Thyroid gland (tissue), 4 donors: ENCODE data around the gene SOCS1. TPM values are rescaled to one million over a fixed set of nuclear protein-coding genes. Genes with fewer than 3 reads are reported as not detected.

ENCODE experiments used
- DNase-seq, 2 donors: peaks; one replicate each; pipeline ENCODE4 v3.0.0-alpha.2; 2019
- H3K27ac ChIP-seq, 3 donors: fragments of 200-600 bp; sonication (generic); 1 replicate in 2 of 3; 2 replicates in 1 of 3; pipeline ENCODE4 v1.5.1; 2016 to 2019; ENCODE audit warnings: mild to moderate bottlenecking in 1 of 3, moderate library complexity in 1 of 3
- H3K27me3 ChIP-seq: fragments of 200-600 bp; sonication (generic); one replicate; pipeline ENCODE4 v1.5.1; 2019
- H3K36me3 ChIP-seq, 2 donors: fragments of 200-600 bp; sonication (generic); one replicate each; pipeline ENCODE4 v1.5.1; 2016 to 2019
- H3K4me1 ChIP-seq, 2 donors: fragments of 200-600 bp; sonication (generic); one replicate each; pipeline ENCODE4 v1.5.1; 2017 to 2019
- H3K4me3 ChIP-seq, 3 donors: fragments of 200-600 bp; sonication (generic); replicated peaks in 1 of 3; 1 replicate in 2 of 3; 2 replicates in 1 of 3; pipeline ENCODE4 v1.5.1; 2016; ENCODE audit warnings: mild to moderate bottlenecking in 1 of 3
- H3K9me3 ChIP-seq: fragments of 200-600 bp; sonication (generic); one replicate; pipeline ENCODE4 v1.5.1; 2017
- CTCF ChIP-seq, 6 experiments: fragments of 200-600 bp in 3 of 6; fragments of 450-650 bp in 3 of 6; sonication (generic) in 3 of 6; IDR thresholded peaks; one replicate each; pipeline ENCODE4 v1.5.1; 2016 to 2019; ENCODE audit warnings: antibody characterized with exemption in 6 of 6, mild to moderate bottlenecking in 2 of 6, inconsistent platforms in 1 of 6, moderate library complexity in 1 of 6
- POLR2A ChIP-seq, 2 donors: fragments of 450-650 bp; IDR thresholded peaks; one replicate each; pipeline ENCODE4 v1.6.1; 2017; ENCODE audit warnings: antibody characterized with exemption in 2 of 2, mild to moderate bottlenecking in 2 of 2, moderate library complexity in 1 of 2
- WGBS, 2 donors: methylation state at CpG; one replicate each; pipeline ENCODE4 v1.1.5; 2017; 5-methylcytosine and 5-hydroxymethylcytosine counted together
- intact Hi-C: fragments of 100-400 bp; cut with DNase I; formaldehyde crosslinking; loops from one replicate; pipeline ENCODE4 v1.15.1; 2023
- total RNA-seq, 4 donors: library from RNA; depleted of rRNA; stranded (reverse); fragments of >200 nt; gene quantifications; one replicate each; pipeline ENCODE4 v1.2.3, GENCODE V29; 2016

The SOCS1 gene
- total RNA-seq, 4 donors from 2014 or later: 2.4 to 11.3 (median 6.2) TPM

GRCh38 chr16:11236461-11237254 lies 19.3 kb downstream of the SOCS1 start:
- no peak for DNase-seq
- H3K27me3 ChIP-seq: no peaks in the 10 kb centered on the region
- WGBS, 2 donors: 79 to 89% methylated on average over 9 to 10 of the region's 10 CpGs
- no peak overlapping the region for H3K4me3 ChIP-seq
- H3K4me1 ChIP-seq: peaks cover 0 to 12% of the 10 kb centered on the region in 2 donors
- no peaks in the 10 kb centered on the region for H3K36me3 ChIP-seq
- H3K27ac ChIP-seq: no peak overlapping the region
- no peaks in the 10 kb centered on the region for H3K9me3 ChIP-seq
- no peak for TF ChIP-seq CTCF (IDR thresholded peaks at IDR 0.05)
- intact Hi-C loops: no loop called here

- no peak overlapping the region for H3K27ac ChIP-seq
- H3K27me3 ChIP-seq: no peaks in the 10 kb centered on the region
- H3K4me3 ChIP-seq: no peak overlapping the region
- H3K4me1 ChIP-seq: peaks cover 0 to 12% of the 10 kb centered on the region in 2 donors
- WGBS, 2 donors: 81 to 94% methylated on average over 5 of the region's 5 CpGs
- DNase-seq: no peak
- H3K9me3 ChIP-seq: no peaks in the 10 kb centered on the region
- no peak for TF ChIP-seq POLR2A (IDR thresholded peaks at IDR 0.05)
- no peak for TF ChIP-seq CTCF (IDR thresholded peaks at IDR 0.05)
- intact Hi-C loops: no loop called here
- H3K36me3 ChIP-seq: no peaks in the 10 kb centered on the region
Observed at GRCh38 chr16:11235703-11235991, 20.4 kb downstream of the SOCS1 start.

GRCh38 chr16:11234884-11235702 lies 20.9 kb downstream of the SOCS1 start:
- no peaks in the 10 kb centered on the region for H3K36me3 ChIP-seq
- peaks cover 0 to 12% of the 10 kb centered on the region in 2 donors for H3K4me1 ChIP-seq
- 94 to 96% methylated on average over 13 of the region's 13 CpGs for WGBS, 2 donors
- TF ChIP-seq CTCF (IDR thresholded peaks at IDR 0.05): no peak
- TF ChIP-seq POLR2A (IDR thresholded peaks at IDR 0.05): no peak
- H3K27ac ChIP-seq: no peak overlapping the region
- no peak for DNase-seq
- intact Hi-C loops: no loop called here
- H3K9me3 ChIP-seq: no peaks in the 10 kb centered on the region
- no peak overlapping the region for H3K4me3 ChIP-seq
- H3K27me3 ChIP-seq: no peaks in the 10 kb centered on the region

GRCh38 chr16:11233727-11234376 lies 22.2 kb downstream of the SOCS1 start:
- Histone ChIP-seq H3K9me3 (no peaks in the 10 kb centered on the region), H3K36me3 (no peaks in the 10 kb centered on the region), H3K27me3 (no peaks in the 10 kb centered on the region), H3K4me3 (no peak overlapping the region), H3K27ac (no peak overlapping the region), H3K4me1 (peaks cover 0 to 12% of the 10 kb centered on the region in 2 donors)
- 74 to 86% methylated on average over 8 of the region's 8 CpGs for WGBS, 2 donors
- TF ChIP-seq CTCF (IDR thresholded peaks at IDR 0.05) (no peak), POLR2A (IDR thresholded peaks at IDR 0.05) (no peak)
- no peak for DNase-seq
- intact Hi-C loops: no loop called here
